Caco-2 (cell line): ENCODE results near the gene ST3GAL2. TPM values are rescaled to one million over a fixed set of nuclear protein-coding genes. Genes with fewer than 3 reads are reported as not detected.
"Not testable (repeated sequence)": the region's sequence is repeated elsewhere in the genome, so short reads cannot be mapped to it uniquely, and the experiment has no call there.

Experiments
- BruUV-seq: library from RNA; stranded (reverse); fragments of 400-500 nt; replicated peaks from 2 replicates; lab custom pipeline; 2021; lab: Mats Ljungman, UMichigan
- CTCF ChIA-PET: fragments of 300-600 bp; sonication (Branson Sonifier 250); formaldehyde crosslinking; loops from one replicate; lab custom pipeline; 2022; ENCODE audit warnings: antibody characterized with exemption; lab: Charles Lee
- POLR2A ChIA-PET: fragments of 300-600 bp; sonication (Branson Sonifier 250); formaldehyde crosslinking; loops from one replicate; lab custom pipeline; 2022; ENCODE audit warnings: antibody characterized with exemption; lab: Charles Lee
- DNase-seq, 2 experiments: peaks; one replicate each; pipeline versions ENCODE4 v3.0.0 to v3.0.0-alpha.2; 2020 to 2022
- H3K27me3 ChIP-seq: replicated peaks from 2 replicates; pipeline ENCODE4 v1.6.0; 2011; ENCODE audit warnings: low read length; ENCODE audit not compliant: control insufficient read depth, insufficient read depth
- H3K36me3 ChIP-seq: 2 replicates; pipeline ENCODE4 v1.5.1; 2011; ENCODE audit warnings: low read length; ENCODE audit not compliant: control insufficient read depth, insufficient read depth
- H3K4me1 ChIP-seq: fragments of 250-450 bp; sonication (Bioruptor Pico); 2 replicates; pipeline ENCODE4 v1.5.1; 2020; ENCODE audit warnings: mild to moderate bottlenecking
- H3K4me3 ChIP-seq: 2 replicates; pipeline ENCODE4 v1.5.1; 2011; ENCODE audit warnings: low read depth, mild to moderate bottlenecking, control low read depth, low read length
- H3K9me3 ChIP-seq: fragments of 250-450 bp; sonication (Bioruptor Pico); 2 replicates; pipeline ENCODE4 v1.5.1; 2020; ENCODE audit warnings: mild to moderate bottlenecking, moderate library complexity
- H3K27ac Mint-ChIP-seq: one replicate; pipeline ENCODE4 v1.8.0; 2022; ENCODE audit warnings: mixed read lengths; ENCODE audit not compliant: unreplicated experiment
- H3K27me3 Mint-ChIP-seq: one replicate; pipeline ENCODE4 v1.8.0; 2022; ENCODE audit warnings: mixed read lengths; ENCODE audit not compliant: insufficient read depth, unreplicated experiment
- H3K36me3 Mint-ChIP-seq: one replicate; pipeline ENCODE4 v1.8.0; 2022; ENCODE audit warnings: mild to moderate bottlenecking, mixed read lengths; ENCODE audit not compliant: insufficient read depth, unreplicated experiment
- H3K4me1 Mint-ChIP-seq: one replicate; pipeline ENCODE4 v1.8.0; 2022; ENCODE audit warnings: low read depth, mixed read lengths; ENCODE audit not compliant: unreplicated experiment
- H3K4me3 Mint-ChIP-seq: one replicate; pipeline ENCODE4 v1.8.0; 2022; ENCODE audit warnings: mild to moderate bottlenecking, moderate library complexity, mixed read lengths; ENCODE audit not compliant: unreplicated experiment
- H3K9me3 Mint-ChIP-seq: one replicate; pipeline ENCODE4 v1.8.0; 2022; ENCODE audit warnings: mixed read lengths; ENCODE audit not compliant: unreplicated experiment
- intact Hi-C: fragments of 100-400 bp; cut with micrococcal nuclease; formaldehyde crosslinking; loops from one replicate; pipeline ENCODE4 v1.10.0; 2022; ENCODE audit not compliant: unreplicated experiment
- total RNA-seq: library from RNA; stranded (reverse); gene quantifications from 2 replicates; pipeline ENCODE4 v1.2.3, GENCODE V29; 2022
- TF ChIP-seq, protein P1 (sequence below), 2 experiments: fragments of 200-600 bp in 1 of 2; IDR thresholded peaks; 1 replicate in 1 of 2; 2 replicates in 1 of 2; pipeline versions ENCODE4 v1.5.1 to v1.8.0; 2011 to 2022; ENCODE audit warnings: antibody characterized with exemption in 1 of 2, control low read depth in 1 of 2, inconsistent platforms in 1 of 2, low read depth in 1 of 2, low read length in 1 of 2, mild to moderate bottlenecking in 1 of 2, moderate library complexity in 1 of 2; ENCODE audit not compliant: insufficient read depth in 1 of 2, severe bottlenecking in 1 of 2, unreplicated experiment in 1 of 2

ST3GAL2 gene
- total RNA-seq, 1 experiment from 2014 or later, result 31.1 TPM

GRCh38 chr16:70453117-70453891 is 14.4 kb upstream of the ST3GAL2 start:
- Mint-ChIP-seq H3K4me3 (peak overlapping the region; percentile 89), H3K9me3 (no peaks in the 10 kb centered on the region), H3K4me1 (peaks cover 6% of the 10 kb centered on the region), H3K36me3 (no peaks in the 10 kb centered on the region), H3K27me3 (no peaks in the 10 kb centered on the region), H3K27ac (peak overlapping the region; percentile 97)
- BruUV-seq, result TSS peak; percentile 68
- Histone ChIP-seq H3K4me3 (peak overlapping the region; percentile 79), H3K4me1 (peaks cover 11% of the 10 kb centered on the region), H3K27me3 (no peaks in the 10 kb centered on the region), H3K36me3 (no peaks in the 10 kb centered on the region), H3K9me3 (no peaks in the 10 kb centered on the region)
- DNase-seq, result no peak
- TF ChIP-seq, protein P1, sequence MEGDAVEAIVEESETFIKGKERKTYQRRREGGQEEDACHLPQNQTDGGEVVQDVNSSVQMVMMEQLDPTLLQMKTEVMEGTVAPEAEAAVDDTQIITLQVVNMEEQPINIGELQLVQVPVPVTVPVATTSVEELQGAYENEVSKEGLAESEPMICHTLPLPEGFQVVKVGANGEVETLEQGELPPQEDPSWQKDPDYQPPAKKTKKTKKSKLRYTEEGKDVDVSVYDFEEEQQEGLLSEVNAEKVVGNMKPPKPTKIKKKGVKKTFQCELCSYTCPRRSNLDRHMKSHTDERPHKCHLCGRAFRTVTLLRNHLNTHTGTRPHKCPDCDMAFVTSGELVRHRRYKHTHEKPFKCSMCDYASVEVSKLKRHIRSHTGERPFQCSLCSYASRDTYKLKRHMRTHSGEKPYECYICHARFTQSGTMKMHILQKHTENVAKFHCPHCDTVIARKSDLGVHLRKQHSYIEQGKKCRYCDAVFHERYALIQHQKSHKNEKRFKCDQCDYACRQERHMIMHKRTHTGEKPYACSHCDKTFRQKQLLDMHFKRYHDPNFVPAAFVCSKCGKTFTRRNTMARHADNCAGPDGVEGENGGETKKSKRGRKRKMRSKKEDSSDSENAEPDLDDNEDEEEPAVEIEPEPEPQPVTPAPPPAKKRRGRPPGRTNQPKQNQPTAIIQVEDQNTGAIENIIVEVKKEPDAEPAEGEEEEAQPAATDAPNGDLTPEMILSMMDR (IDR thresholded peaks at IDR 0.05; ENCODE audit: insufficient read depth in 1 of 2, low read depth in 1 of 2, low read length in 1 of 2, severe bottlenecking in 1 of 2, unreplicated experiment in 1 of 2), result no peak
- POLR2A ChIA-PET, result interaction anchor here (0.5 to 2.1 kb wide), 9 partner anchors 24 to 227 kb away, joined by 3 to 39 read pairs (median 5); partner anchors contain the start of genes COG4 and DDX19A
- CTCF ChIA-PET, result interaction anchor here (0.5 to 2.7 kb wide), 10 partner anchors 14 to 1184 kb away, joined by 3 to 11 read pairs (median 4); partner anchors contain the start of genes MARVELD3 and ST3GAL2
- intact Hi-C loops, result no loop called here

GRCh38 chr16:70451004-70451340 is 12.1 kb upstream of the ST3GAL2 start:
- H3K9me3 ChIP-seq, H3K36me3 Mint-ChIP-seq, intact Hi-C loops, CTCF ChIA-PET, BruUV-seq, H3K27me3 Mint-ChIP-seq, H3K4me3 Mint-ChIP-seq, H3K36me3 ChIP-seq, DNase-seq, H3K4me1 Mint-ChIP-seq, H3K27ac Mint-ChIP-seq, H3K4me3 ChIP-seq, H3K4me1 ChIP-seq, H3K27me3 ChIP-seq, H3K9me3 Mint-ChIP-seq: not testable (repeated sequence)
- POLR2A ChIA-PET, result interaction anchor here (0.8 kb wide), 1 partner anchor 23 kb away, joined by 3 read pairs; no protein-coding TSS in a partner anchor

- H3K36me3 ChIP-seq, H3K27me3 ChIP-seq, H3K4me3 Mint-ChIP-seq, H3K27ac Mint-ChIP-seq, H3K9me3 Mint-ChIP-seq, BruUV-seq, H3K4me3 ChIP-seq, H3K27me3 Mint-ChIP-seq, H3K4me1 Mint-ChIP-seq, intact Hi-C loops, H3K36me3 Mint-ChIP-seq, DNase-seq, H3K9me3 ChIP-seq: not testable (repeated sequence)
- ChIA-PET CTCF (interaction anchor here (0.6 to 0.9 kb wide), 2 partner anchors 22 to 39 kb away, joined by 3 read pairs; no protein-coding TSS in a partner anchor), POLR2A (interaction anchor here (0.8 kb wide), 1 partner anchor 22 kb away, joined by 3 read pairs; no protein-coding TSS in a partner anchor)
- H3K4me1 ChIP-seq, result peaks cover 10% of the 10 kb centered on the region; the same call in 1 of the 2 replicates
These were observed 11.5 kb upstream of the ST3GAL2 start for GRCh38 chr16:70450142-70451003.
